Measurements from ENCODE around the gene SGMS1.
A peak's percentile ranks its signal among the peaks of the same experiment; 100 is the strongest.

Gene SGMS1

DNA sequence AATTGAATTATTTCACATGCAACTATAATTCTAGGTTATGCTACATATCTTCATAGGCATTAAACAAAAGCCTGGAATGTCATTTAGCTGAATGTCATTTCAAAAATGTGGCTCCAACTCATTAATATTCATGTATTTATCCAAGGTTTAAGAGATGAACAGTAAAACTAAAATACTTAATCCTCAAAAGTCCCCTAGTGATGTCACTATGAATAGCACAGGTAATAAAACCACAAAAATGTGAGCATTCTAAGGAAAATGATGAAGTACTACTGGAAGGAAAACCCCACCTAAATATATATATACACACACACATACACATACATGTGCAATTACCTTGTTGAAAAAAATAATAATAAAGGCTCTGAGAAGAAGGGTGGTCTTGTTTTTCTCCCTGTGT lies 218.0 kb downstream of the SGMS1 start:
- no peak for DNase-seq (ENCODE audit: low read depth)
- TF ChIP-seq, protein P1, sequence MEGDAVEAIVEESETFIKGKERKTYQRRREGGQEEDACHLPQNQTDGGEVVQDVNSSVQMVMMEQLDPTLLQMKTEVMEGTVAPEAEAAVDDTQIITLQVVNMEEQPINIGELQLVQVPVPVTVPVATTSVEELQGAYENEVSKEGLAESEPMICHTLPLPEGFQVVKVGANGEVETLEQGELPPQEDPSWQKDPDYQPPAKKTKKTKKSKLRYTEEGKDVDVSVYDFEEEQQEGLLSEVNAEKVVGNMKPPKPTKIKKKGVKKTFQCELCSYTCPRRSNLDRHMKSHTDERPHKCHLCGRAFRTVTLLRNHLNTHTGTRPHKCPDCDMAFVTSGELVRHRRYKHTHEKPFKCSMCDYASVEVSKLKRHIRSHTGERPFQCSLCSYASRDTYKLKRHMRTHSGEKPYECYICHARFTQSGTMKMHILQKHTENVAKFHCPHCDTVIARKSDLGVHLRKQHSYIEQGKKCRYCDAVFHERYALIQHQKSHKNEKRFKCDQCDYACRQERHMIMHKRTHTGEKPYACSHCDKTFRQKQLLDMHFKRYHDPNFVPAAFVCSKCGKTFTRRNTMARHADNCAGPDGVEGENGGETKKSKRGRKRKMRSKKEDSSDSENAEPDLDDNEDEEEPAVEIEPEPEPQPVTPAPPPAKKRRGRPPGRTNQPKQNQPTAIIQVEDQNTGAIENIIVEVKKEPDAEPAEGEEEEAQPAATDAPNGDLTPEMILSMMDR (conservative IDR thresholded peaks at IDR 0.05; ENCODE audit: control insufficient read depth, insufficient read depth, low read depth, low read length): no peak
- H3K4me3 ChIP-seq (ENCODE audit: control insufficient read depth, low read depth, low read length): no peak overlapping the region

DNA sequence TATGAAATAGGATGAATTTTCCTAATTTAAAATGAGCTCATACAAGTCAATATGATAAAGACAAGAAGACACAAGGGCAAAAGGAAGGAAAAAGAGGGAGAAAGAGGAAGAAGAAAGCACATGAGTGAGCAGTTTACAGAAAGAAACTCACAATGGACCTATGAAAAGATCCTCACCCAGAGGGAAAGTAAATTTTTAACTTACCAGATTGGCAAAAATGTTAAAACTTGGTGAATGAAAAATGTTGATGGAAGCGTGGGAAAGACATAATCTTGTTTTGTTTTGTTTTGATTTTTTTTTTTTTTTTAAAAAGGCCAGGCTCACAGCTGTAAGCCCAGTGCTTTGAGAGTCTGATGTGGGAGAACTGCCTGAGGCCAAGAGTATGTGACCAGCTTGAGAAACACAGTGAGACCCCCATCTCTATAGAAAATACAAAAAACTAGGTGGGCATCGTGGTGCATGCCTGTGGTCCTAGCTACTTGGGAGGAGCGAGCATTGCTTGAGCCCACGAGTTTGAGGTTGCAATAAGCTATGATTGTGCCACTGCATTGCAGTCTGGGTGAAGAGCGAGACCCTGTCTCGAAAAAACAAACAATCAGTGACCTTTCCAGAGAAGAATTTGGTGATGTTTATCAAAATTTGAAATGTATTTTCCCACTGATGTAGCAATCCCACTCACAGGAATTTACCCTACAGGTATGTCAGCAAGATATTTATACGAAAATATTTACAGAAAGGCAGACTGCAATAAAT lies 219.6 kb downstream of the SGMS1 start:
- no peak for DNase-seq (ENCODE audit: low read depth)
- H3K4me3 ChIP-seq (ENCODE audit: control insufficient read depth, low read depth, low read length): no peak overlapping the region
- TF ChIP-seq, protein P1 (conservative IDR thresholded peaks at IDR 0.05; ENCODE audit: control insufficient read depth, insufficient read depth, low read depth, low read length): no peak

DNA sequence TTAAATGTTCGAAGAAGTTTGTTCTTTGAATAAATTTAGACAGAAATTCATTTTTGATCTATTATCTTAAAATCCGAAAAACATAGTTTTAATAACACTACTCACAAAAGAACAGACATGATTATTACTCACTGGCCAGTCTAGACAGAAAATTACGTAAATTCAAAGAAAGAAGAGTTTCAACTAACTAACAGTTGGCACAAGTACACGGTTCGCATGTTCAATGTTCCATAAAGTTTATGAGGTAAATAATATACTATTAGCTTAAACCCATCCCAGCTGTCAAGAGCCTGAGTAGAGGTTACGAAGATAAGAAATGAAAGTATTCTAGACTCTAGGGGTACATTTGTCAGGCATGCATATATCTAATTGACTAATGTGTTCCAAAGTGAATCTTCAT lies 220.7 kb downstream of the SGMS1 start:
- H3K4me3 ChIP-seq (ENCODE audit: control insufficient read depth, low read depth, low read length): no peak overlapping the region
- TF ChIP-seq, protein P1 (conservative IDR thresholded peaks at IDR 0.05; ENCODE audit: control insufficient read depth, insufficient read depth, low read depth, low read length): no peak
- DNase-seq (ENCODE audit: low read depth): no peak

DNA sequence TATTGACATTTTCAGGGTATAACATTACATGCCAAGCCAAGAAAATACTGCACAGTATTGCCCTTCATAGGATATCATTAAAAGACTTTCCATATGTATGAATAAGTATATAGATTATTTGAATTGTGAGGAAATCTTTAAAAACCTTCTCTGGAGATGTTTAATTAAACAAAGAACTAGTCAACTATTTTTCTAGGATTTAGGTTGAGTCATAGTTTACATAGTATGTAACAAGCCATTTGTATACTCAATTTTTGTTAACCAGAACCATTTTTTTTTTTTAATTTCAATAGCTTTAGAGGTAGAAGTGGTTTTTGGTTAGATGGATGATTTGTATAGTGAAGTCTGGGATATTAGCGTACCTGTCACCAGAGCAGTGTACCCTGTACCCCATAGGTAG lies 221.3 kb downstream of the SGMS1 start:
- no peak for DNase-seq (ENCODE audit: low read depth)
- H3K4me3 ChIP-seq (ENCODE audit: control insufficient read depth, low read depth, low read length): no peak overlapping the region
- TF ChIP-seq, protein P1 (conservative IDR thresholded peaks at IDR 0.05; ENCODE audit: control insufficient read depth, insufficient read depth, low read depth, low read length): no peak

DNA sequence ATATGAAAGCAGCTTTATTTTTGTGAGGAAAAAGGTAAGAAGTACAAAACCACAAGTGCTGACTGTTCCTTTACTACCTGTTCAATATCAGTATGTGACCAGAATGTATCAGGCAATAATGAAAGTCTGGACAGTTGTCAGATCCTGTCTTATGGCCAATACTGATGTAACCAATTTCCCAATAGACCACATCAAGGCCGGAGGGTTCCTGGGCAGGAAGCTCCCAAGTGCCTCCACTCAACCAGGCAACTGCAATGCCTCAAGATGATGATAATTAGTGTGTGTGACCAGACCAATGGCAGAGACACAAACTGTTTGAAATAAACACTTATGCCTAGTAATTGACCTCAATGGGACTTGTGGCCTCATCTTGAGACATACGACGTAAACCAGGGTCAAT lies 223.1 kb downstream of the SGMS1 start:
- TF ChIP-seq, protein P1 (conservative IDR thresholded peaks at IDR 0.05; ENCODE audit: control insufficient read depth, insufficient read depth, low read depth, low read length): no peak
- peak; percentile 36 for DNase-seq (ENCODE audit: low read depth)

DNA sequence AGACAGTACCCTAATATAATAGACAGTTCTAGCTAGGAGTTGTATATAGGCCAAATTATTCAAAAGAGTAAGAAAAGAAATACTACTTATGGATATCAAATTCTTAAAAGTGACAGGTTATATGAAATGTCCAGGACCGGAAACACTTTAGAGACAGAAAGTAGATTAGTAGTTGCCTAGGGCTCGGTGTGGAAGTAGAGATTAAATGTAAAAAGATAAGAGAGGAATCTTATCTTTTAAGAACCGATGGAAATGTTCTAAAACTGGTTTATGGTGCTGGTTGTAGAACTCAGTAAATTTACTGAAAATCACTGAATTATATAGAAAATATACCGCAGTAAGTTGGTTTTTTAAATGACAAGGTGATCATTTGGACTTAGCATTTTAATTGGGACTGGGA lies 224.9 kb downstream of the SGMS1 start:
- H3K4me3 ChIP-seq (ENCODE audit: control insufficient read depth, low read depth, low read length): no peak overlapping the region
- TF ChIP-seq, protein P1 (conservative IDR thresholded peaks at IDR 0.05; ENCODE audit: control insufficient read depth, insufficient read depth, low read depth, low read length): no peak
- no peak for DNase-seq (ENCODE audit: low read depth)

More for the DNA sequence above, 223.1 kb downstream of the SGMS1 start:
- H3K4me3 ChIP-seq (ENCODE audit: control insufficient read depth, low read depth, low read length): no peak overlapping the region

Measured in fibroblast of mammary gland (primary cell).